ENCODE results near the gene CNTRL.

DNA sequence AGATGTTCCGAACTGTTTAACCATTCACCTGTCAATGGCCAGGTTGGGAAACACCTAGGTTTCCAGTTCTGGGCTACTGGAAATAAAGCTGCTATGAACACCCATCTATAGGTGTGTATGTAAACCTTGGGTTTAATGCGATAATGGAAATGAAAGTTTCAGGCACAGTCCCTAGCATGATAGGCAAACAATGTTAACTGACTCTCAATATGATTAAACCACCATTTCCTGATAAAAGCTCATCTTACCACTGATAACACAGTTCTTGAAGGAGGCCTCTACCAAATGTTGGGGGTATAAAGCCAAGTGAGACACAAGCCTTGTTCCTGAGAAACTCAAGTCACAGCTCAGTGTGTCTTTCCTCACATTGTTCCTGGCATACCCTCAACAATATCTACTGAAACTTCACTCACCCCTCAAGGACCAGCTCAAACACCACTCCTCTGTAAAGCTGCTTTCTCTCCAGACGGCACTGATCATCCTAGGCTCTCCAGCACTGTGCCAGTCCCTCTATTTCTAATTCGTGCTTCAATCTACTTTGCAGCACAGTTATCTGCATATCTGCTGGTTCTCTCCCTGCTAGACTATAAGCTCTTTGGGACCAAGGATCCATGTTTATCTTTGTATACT, 111.1 kb downstream of the CNTRL start:
- TF ChIP-seq EP300 (IDR thresholded peaks at IDR 0.05; ENCODE audit: borderline replicate concordance in 1 of 2, low read depth in 1 of 2, low read length in 1 of 2) (no peak), YY1 (IDR thresholded peaks at IDR 0.05; ENCODE audit: low read depth) (no peak), MXI1 (IDR thresholded peaks at IDR 0.05; ENCODE audit: low read depth, low read length) (no peak), MEF2A (IDR thresholded peaks at IDR 0.05; ENCODE audit: borderline replicate concordance, low read depth) (no peak)
- TF ChIP-seq, protein P1, sequence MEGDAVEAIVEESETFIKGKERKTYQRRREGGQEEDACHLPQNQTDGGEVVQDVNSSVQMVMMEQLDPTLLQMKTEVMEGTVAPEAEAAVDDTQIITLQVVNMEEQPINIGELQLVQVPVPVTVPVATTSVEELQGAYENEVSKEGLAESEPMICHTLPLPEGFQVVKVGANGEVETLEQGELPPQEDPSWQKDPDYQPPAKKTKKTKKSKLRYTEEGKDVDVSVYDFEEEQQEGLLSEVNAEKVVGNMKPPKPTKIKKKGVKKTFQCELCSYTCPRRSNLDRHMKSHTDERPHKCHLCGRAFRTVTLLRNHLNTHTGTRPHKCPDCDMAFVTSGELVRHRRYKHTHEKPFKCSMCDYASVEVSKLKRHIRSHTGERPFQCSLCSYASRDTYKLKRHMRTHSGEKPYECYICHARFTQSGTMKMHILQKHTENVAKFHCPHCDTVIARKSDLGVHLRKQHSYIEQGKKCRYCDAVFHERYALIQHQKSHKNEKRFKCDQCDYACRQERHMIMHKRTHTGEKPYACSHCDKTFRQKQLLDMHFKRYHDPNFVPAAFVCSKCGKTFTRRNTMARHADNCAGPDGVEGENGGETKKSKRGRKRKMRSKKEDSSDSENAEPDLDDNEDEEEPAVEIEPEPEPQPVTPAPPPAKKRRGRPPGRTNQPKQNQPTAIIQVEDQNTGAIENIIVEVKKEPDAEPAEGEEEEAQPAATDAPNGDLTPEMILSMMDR (IDR thresholded peaks at IDR 0.05) = no peak
- TF ChIP-seq, protein P2, sequence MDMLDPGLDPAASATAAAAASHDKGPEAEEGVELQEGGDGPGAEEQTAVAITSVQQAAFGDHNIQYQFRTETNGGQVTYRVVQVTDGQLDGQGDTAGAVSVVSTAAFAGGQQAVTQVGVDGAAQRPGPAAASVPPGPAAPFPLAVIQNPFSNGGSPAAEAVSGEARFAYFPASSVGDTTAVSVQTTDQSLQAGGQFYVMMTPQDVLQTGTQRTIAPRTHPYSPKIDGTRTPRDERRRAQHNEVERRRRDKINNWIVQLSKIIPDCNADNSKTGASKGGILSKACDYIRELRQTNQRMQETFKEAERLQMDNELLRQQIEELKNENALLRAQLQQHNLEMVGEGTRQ (IDR thresholded peaks at IDR 0.05; ENCODE audit: borderline replicate concordance, low read depth, low read length) = no peak
